Measurements from ENCODE around the gene ZCCHC24. TPM values are rescaled to one million over a fixed set of nuclear protein-coding genes. Genes with fewer than 3 reads are reported as not detected.

ZCCHC24 gene
- total RNA-seq, 2 donors from 2014 or later, result 14.0 to 19.8 TPM

- no peak for ATAC-seq
- H3K27ac ChIP-seq, result no peak overlapping the region
- intact Hi-C loops (cut with DNase I), result no loop called here
- peaks cover 10% of the 10 kb centered on the region for H3K4me1 ChIP-seq
- TF ChIP-seq POLR2A (IDR thresholded peaks at IDR 0.05) (no peak), CTCF (IDR thresholded peaks at IDR 0.05) (no peak)
- H3K27me3 ChIP-seq, result no peaks in the 10 kb centered on the region
- no peaks in the 10 kb centered on the region for H3K9me3 ChIP-seq
- no peak overlapping the region for H3K4me3 ChIP-seq
- H3K36me3 ChIP-seq (replicated peaks in 1 of 2; ENCODE audit: insufficient read depth in 1 of 2, low read depth in 2 of 2), result no peaks in the 10 kb centered on the region
- 90 to 96% methylated on average over 11 to 14 of the region's 14 CpGs for WGBS, 2 donors
- no peak for DNase-seq
Observed at GRCh38 chr10:79384773-79385391, 60.5 kb downstream of the ZCCHC24 start.

- peak in 1 of 4 donors; percentile 5 for DNase-seq
- peaks cover 15% of the 10 kb centered on the region for H3K4me1 ChIP-seq
- no peaks in the 10 kb centered on the region for H3K27me3 ChIP-seq
- no peaks in the 10 kb centered on the region for H3K36me3 ChIP-seq (replicated peaks in 1 of 2; ENCODE audit: insufficient read depth in 1 of 2, low read depth in 2 of 2)
- intact Hi-C loops (cut with DNase I), result no loop called here
- 90 to 96% methylated on average over 4 to 10 of the region's 12 CpGs for WGBS, 2 donors
- ATAC-seq, result no peak
- H3K27ac ChIP-seq, result no peak overlapping the region
- no peak for TF ChIP-seq POLR2A (IDR thresholded peaks at IDR 0.05)
- no peak for TF ChIP-seq CTCF (IDR thresholded peaks at IDR 0.05)
- no peak overlapping the region for H3K4me3 ChIP-seq
- no peaks in the 10 kb centered on the region for H3K9me3 ChIP-seq
Observed at GRCh38 chr10:79383974-79384606, 61.3 kb downstream of the ZCCHC24 start.

GRCh38 chr10:79382491-79382941 is 62.9 kb downstream of the ZCCHC24 start:
- Histone ChIP-seq H3K4me3 (no peak overlapping the region), H3K36me3 (replicated peaks in 1 of 2; ENCODE audit: insufficient read depth in 1 of 2, low read depth in 2 of 2) (no peaks in the 10 kb centered on the region), H3K4me1 (peaks cover 15% of the 10 kb centered on the region), H3K9me3 (no peaks in the 10 kb centered on the region), H3K27ac (no peak overlapping the region), H3K27me3 (no peaks in the 10 kb centered on the region)
- intact Hi-C loops (cut with DNase I), result no loop called here
- WGBS, 2 donors, result 77 to 78% methylated on average over 18 of the region's 18 CpGs
- peak in 1 of 4 donors; percentile 4 for DNase-seq
- no peak for ATAC-seq
- TF ChIP-seq POLR2A (IDR thresholded peaks at IDR 0.05) (no peak), CTCF (IDR thresholded peaks at IDR 0.05) (no peak)

- Histone ChIP-seq H3K36me3 (replicated peaks in 1 of 2; ENCODE audit: insufficient read depth in 1 of 2, low read depth in 2 of 2) (no peaks in the 10 kb centered on the region), H3K9me3 (no peaks in the 10 kb centered on the region), H3K27ac (no peak overlapping the region), H3K27me3 (no peaks in the 10 kb centered on the region), H3K4me1 (peaks cover 15% of the 10 kb centered on the region), H3K4me3 (no peak overlapping the region)
- 43 to 71% methylated on average over 4 to 9 of the region's 11 CpGs for WGBS, 2 donors
- TF ChIP-seq POLR2A (IDR thresholded peaks at IDR 0.05), result no peak
- no peak for TF ChIP-seq CTCF (IDR thresholded peaks at IDR 0.05)
- ATAC-seq (peak; percentile 73), DNase-seq (peak in 3 of 4 donors; percentile 44 to 45 (median 44))
- intact Hi-C loops (cut with DNase I), result no loop called here
Observed at GRCh38 chr10:79381804-79382221, 63.6 kb downstream of the ZCCHC24 start.
